Midbrain (tissue), 1 donor: ENCODE data around the gene CBR3.
"Not testable (repeated sequence)": the region's sequence is repeated elsewhere in the genome, so short reads cannot be mapped to it uniquely, and the experiment has no call there.

Experiments used
- DNase-seq: peaks from one replicate; lab custom pipeline; 2025; lab: John Stamatoyannopoulos, UW

Gene CBR3

DNA sequence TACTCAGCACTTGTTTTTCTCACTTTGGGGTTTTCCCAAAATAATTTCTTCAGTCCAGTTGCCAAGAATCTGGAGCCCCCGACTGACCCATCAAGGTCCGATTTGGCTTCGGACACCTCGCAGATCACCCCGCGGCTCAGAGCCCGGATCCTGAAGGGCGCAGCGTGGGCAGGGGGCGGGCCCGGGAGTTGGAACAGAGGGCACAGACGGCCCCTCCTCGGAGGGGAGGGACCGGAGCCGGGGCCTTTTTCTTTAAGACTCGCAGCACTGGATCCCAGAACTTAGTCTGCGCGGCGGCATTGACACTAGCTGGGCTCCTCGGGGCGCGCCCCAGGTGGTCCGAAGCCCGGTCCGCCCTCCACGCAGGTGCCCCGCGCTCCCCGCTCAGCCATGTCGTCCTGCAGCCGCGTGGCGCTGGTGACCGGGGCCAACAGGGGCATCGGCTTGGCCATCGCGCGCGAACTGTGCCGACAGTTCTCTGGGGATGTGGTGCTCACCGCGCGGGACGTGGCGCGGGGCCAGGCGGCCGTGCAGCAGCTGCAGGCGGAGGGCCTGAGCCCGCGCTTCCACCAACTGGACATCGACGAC, at the start of gene CBR3:
Gene CBR3, plus strand, starts transcription at position 277 of the 588 bp plus-strand sequence. Its CDS starts 114 bp downstream, at position 391.
- DNase-seq = peak; percentile 33

DNA sequence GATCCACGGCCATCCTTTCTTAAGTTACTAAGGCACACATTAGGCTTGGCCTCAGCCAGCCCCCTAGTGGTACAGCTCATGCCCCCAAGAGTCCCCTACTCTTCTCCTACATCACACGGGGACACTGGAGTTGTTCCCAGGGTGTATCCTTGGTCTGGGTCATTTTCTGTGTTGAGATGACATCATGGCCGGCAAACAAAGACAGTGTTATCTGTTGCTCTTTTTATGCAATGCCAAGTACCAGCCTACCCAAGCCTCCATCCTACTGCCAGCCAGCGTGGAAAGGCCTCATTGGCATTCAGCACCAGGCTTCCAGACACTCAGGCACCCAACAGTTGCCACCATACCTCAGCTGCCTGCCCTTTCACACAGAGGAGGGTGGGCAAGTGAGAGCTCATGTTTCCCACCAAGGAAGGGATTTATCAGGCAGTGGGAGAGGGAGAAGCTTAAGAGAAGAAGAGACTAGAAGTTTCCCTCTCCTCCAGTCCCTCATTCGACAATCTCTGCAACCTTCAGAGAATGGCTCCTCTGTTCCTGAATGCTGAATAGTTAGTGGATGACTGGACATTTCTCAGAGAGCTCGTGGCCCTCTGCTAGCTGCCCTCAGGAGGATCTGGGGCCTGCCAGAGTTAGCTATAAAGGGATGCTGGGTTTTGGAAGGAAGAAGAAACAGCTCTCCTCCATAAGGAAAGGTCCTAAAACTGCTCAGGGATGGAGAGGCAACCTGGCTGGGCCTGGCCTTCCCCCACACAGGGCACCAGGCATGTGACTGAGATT, 47.3 kb upstream of the CBR3 start:
- peak; percentile 94 for DNase-seq

DNA sequence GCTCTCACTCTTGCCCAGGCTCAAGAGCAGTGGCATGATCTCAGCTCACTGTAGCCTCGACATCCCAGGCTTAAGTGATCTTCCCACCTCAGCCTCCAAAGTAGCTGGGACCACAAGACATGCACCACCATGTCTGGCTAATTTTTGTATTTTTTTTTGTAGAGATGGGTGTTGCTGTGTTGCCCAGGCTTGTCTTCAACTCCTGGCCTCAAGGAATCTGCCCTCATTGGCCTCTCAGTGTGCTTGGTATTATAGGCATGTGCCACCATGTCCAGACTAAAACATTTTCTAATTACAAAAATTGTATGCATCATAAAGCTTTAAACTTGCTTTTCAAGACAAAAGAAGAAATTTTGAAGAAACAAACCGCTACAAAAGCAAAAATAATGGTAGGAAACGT, 44.9 kb upstream of the CBR3 start:
- DNase-seq = no peak

DNA sequence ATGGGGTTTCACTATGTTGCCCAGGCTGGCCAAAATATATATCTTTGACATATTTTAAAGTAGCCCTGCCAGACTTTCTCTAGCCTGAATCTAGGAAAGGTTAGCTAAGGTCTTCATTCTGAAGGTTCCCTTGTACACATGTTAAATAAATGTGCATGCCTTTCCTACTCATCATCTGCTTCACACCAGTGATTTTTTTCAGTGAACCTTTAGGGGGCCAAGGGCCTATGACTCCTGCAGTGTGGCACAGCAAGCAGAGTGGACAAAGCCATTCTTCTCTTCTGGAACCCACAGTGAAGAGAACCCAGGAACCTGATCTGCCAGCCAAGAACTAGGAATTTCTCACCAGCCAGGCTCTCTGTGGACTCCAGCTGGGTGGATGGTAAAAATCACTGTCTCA, 42.2 kb upstream of the CBR3 start:
- DNase-seq = no peak

DNA sequence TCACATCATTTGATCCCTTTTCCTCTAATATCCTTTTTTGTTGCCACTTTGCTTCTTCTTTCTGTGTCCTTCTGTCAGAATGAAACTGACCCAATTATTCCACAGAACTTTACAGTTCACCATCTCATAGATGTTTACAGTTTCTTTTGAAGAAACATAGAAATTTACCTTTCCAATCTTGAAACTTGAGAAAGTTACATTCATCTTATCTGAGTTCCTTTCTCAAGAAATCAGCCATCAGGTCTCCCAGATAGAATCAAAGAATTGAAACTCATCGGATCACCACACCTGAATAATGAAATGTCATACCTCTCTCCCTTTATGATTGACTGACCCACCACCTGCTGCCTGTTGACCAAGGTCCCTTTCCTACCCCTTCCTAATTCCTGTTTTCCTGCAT, 41.4 kb upstream of the CBR3 start:
- no peak for DNase-seq

DNA sequence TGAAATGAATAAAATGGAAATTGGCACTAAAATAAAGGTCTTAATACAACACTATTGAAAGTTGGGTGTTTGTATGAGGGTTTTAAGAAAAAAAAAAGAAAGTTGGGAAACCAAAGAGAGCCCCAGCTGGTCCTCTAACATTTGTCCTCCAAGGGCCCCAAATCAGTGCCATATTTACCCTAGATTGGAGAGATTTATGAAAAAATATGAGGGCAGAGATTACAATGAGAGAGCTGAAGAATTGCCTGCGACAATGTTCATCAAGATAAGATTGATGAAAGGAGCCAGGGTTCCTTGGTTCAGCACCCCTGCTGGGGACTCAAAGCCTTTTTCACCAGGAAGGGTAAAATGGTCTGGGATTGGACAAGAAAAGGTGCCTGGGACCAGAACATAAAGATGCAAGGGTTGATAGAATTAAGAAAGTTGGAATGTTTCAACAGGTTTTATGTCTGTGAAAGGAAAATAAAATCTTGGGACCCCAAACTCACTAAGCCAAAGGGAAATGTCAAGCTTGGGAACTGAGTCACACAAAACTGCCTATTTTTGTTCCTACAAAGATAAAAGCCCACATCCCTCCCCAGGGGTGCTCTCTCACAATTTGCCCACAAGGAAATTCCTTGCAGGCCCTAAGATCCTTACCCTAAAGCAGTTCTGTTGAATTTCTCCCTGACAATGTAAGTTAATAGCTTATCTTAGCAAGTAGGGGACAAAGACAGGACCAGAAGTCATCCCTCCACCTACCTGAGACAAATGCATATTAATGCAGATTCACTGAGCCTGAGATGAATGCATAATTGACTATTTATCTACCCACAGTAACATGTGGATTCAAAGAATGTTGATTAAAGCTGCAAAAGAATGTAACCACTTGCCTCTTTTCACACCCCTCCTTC, 38.2 kb upstream of the CBR3 start:
- DNase-seq = no peak

DNA sequence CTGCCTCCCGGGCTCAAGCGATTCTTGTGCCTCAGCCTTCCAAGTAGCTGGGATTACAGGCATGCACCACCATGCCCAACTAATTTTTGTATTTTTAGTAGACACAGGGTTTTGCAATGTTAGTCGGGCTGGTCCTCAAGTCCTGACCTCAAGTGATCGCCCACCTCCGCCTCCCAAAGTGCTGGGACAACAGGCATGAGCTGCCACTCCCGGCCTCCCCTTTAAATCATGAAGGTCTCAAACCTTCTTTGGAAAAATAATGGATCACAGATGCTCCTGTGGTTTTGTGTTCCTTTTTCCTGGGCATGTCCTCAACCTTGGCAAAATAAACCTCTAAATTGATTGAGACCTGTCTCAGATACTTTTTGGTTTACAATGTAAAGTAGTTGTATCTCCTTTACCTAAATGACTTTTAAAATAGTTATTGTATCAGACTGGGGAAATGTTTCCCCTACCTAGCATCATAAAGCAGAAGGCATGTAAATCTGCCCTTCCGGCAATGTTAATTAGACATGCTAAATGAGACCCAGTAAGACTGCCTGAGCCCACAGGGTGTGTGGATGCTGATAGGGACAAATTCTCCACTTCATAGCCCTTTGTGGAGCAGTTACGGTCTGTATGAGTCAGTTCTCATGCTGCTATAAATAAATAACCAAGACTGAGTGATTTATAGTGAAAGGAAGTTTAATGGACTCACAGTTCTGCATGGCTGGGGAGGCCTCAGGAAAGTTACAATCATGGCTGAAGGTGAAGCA, 37.3 kb upstream of the CBR3 start:
- no peak for DNase-seq

DNA sequence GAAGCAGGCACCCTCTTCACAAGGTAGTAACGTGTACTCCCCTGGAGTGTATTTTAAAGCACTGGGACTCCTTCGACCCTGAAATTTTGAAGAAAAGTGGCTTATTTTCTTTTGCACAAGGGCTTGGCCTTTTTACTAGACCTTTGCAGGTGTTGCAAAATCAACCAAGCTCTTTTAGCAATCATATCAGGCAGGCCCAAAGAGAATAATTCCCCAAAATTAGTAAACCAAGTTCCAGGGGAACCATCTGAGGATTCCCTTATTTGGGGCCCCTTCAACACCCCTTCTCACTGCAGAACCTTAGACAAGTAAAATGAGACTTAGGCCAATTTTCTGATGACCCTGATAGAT, 36.7 kb upstream of the CBR3 start:
- no peak for DNase-seq

DNA sequence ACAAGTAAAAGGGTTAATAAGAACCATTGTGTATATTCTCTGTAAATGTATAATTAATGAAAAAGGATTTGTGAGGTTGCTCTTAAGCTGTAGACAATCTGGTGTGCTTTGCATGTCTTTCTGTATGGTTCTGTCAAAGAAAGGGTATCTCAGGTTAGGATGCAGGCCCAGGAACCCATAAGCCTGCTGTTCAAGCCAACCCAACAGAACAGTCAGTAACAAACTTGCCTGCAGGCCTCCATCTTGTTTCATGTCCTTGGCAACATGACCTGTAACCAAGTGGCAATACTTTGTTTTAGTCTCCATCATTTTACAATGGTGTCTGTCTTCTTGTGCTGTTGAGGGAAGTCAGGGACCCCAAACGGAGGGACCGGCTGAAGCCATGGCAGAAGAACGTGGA, 35.9 kb upstream of the CBR3 start:
- no peak for DNase-seq

DNA sequence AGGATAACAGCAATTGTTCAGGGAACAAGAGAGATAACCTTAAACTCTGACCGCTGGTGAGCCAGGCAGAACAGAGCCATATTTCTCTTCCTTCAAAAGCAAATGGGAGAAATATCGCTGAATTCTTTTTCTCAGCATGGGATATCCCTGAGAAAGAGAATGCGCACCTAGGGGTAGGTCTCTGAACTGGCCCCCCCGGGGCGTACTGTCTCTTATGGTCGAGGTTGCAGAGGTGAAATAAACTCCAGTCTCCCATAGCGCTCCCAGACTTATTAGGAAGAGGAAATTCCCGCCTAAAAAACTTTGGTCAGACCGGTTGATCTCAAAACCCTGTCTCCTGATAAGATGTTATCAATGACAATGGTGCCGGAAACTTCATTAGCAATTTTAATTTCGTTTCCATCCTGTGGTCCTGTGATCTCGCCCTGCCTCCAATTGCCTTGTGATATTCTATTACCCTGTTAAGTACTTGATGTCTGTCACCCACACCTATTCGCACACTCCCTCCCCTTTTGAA, 35.1 kb upstream of the CBR3 start:
- DNase-seq = not testable (repeated sequence)

DNA sequence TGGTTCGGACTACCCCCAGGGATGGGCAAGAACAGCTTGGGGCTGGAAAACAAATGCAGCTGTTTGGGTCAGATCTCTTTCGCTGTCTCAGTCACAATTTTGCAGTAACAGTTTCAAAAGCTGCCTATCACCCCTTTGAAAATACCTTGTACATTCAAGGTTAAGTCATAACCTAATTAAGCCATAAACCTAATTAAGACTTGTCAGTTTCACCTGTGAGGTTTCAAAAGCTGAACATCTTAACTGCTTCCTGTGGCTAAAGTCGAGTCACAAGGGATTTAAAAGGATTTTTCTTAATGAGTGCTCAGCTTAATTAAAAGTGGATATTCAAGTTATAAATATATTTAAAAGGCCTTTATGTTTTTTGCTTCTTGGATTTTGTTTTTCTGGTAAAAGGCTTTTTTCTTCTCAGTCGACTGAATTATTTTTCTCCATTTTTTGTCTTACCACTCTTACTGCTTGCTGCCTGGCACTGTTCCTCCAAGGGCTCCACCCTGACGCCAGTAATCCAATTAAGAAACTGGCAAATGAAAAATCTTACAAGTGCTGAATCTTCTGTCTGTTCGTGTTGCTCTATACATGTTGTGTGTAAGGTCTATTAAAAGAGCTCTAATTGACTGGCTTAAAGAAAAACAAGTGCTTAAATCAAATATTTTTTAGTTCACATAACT, 33.8 kb upstream of the CBR3 start:
- DNase-seq = no peak

DNA sequence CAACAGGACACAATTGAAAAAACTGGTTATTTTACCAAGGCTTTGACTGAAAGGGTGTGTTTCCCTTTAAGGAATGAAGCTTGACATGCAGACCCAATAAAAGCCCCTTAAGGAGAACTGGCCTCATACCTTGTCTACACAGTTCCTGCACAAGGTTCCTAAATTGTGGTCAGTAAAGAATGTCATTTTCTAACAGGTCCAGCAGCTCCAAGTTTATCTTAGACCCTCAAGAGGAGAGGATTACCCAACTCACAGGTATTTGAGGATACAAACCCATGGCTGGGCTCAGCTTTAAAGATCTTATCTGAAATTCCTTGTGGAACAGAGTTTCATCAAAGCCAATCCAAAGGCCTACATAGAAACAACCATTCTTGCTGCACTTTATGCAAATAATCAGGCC, 31.4 kb upstream of the CBR3 start:
- no peak for DNase-seq

DNA sequence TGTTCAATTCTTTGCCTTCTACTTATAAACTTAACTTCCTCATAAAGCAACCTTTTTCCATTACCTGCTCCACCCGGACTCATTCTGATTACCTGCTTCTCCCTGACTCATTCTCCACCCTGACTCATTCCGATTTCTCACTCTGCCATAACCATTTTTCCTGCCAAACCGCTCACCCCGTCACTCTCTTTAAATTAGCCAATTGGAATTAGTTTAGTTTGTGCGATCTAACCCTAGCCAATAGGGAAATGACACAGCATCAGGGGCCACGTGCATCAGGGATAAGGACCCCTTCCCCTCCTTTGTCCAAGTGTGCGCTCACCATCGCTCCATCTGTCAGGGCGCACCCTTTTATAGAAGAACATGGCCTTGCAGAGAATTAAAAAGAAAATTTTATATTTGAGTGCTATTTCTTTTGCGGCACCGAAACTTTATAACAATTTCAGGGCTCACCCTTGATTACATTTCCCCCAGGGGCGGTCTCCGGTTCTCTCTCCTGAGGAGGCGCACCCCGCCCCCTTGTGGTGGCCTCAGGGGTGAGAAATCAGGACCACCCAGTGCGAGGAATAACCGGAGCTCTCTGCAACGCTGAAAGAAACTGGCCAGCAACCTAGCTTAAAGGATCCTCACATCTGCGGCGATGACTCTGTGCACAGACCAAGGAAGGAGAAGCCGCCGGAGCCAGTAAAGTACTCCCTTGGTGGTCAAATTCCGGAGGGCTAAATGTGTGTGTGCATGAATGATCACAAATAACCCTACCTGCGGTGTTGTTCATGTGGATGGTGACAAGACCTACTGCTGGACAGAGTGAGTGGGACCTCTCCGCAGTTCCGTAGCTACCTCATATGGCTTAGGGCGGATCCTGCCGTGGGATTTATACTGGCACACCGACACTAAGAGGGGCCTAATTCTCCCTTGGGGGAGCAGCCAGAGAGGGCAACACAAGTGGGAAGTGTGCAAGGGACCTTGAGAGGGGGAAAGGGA, 30.3 kb upstream of the CBR3 start:
- peak; percentile 82 for DNase-seq

DNA sequence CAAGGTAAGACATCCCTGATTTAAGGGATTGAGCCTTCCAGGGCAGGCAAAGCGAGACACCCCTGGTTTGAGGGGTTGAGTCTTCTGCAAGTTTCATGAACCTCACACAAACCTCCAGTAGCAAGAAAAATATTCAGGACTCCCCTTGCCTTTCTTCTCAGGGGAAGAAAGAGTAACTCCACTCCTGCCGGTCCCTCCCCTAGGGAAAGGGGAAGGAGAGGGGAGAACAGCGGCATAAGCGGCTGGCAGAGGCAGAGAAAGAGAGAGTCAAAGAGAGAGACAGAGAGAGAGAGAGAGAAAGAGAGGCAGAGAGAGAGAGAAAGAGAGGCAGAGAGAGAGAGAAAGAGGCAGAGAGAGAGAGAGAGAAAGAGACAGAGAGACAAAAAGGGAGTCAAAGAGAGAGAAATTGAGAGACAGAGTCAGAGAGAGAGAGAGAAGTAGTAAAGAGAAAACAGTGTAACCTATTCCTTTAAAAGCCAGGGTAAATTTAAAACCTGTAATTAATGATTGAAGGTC, 29.5 kb upstream of the CBR3 start:
- peak; percentile 37 for DNase-seq

DNA sequence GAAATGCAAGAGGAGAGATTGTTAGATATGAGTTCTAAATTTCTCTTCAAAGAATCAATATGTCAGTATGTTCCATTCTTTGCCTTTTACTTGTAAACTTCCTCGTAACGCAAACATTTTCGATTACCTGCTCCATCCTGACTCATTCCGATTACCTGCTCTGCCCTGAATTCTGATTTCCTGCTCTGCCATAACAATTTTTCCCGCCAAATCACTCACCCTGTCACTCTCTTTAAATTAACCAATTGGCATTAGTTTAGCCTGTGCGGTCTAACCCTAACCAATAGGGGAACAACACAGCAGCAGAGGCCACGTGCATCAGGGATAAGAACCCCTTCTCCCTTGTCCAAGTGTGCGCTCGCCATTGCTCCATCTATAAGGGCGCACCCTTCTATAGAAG, 25.0 kb upstream of the CBR3 start:
- DNase-seq = no peak

DNA sequence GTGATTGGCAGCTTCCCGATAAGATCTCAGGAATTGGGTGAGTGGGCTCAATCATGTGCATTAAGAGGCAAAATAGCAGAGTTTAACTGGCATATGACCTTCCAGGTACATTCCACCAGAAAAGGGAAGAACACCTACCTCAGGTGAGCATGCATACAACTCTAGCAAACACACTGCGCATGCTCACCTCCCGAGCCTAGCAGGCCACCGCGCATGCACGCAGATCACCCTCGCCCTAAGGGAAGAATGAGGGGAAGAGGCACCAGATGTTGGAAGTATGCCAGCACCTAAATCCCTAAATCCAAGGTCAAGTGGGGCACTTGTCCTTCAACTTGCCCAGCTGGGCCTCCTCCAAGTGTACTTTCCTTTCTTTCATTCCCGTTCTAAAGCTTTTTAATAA, 23.6 kb upstream of the CBR3 start:
- no peak for DNase-seq

DNA sequence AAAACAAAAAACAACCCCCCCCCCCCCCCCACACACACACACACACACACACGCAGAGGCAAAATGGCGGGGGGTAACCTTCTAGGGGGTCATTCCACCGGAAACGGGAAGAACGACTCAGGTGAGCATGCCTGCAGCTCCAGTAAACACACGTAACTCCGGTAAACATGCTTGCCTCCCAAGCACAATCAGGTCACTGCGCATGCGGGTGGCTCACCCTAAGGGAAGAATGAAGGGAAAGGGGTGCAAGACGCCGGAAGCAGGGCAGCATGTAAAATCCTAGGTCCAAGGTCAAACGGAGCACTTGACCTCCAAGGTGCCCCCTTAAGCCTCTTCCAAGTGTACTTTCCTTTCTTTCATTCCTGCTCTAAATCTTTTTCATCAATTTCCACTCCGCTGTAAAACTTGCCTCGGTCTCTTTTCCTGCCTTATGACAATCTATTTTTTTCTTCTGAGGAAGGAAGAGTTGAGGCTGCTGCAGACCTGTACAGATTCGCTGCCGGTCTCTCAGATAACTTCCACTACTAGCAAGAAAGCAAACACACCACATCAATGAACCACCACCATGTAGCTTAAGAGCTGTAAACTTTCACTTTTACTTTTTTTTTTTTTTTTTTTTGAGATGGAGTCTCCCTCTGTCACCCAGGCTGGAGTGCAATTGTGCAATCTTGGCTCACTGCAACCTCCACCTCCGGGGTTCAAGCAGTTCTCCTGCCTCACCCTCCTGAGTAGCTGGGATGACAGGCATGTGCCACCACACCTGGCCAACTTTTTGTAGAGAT, 21.0 kb upstream of the CBR3 start:
- DNase-seq = no peak

DNA sequence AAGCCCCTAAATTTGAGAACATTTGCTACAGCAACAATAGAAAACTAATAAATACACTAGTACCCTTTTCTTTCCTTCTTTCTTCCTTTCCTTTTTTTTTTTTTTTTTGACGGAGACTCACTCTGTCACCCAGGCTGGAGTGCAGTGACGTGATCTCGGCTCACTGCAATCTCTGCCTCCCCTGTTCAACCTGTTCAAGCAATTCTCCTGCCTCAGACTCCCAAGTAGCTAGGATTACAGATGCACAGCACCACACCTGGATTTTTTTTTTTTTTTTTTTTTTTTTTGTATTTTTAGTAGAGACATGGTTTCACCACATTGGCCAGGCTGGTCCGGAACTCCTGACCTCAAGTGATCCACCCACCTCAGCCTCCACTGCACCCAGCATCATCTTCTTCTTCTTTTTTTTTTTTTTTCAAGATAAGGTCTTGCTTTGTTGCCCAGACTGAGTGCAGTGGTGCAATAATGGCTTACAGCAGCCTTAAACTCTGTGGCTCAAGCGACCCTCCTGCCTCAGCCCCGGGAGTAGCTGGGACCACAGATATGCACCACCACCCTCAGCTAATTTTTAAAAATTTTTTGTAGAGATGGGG, 19.6 kb upstream of the CBR3 start:
- DNase-seq = no peak

DNA sequence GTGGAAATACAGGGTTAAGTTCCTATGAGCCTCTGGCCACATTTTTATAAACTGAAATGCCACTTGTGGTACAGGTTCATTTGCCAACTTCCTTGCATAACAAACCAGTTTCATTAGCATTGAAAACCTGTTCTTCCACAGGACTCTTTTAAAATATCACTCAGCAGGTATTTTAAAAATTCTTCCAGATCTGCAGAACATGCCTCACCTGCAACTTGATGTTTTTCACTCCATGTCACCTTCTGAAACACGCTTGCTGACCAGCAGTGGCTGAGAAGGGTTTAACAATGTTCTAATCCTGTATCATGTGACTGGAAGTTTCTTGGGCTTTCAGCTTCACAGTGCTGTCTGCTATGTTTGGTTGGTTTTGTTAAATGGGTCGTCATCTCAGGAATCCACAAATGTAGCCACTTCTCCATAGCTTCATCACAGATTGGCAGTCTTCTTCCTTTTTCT, 17.6 kb upstream of the CBR3 start:
- no peak for DNase-seq
